GM13976 (cell line): ENCODE results near the gene GLTPD2.

ENCODE experiments used
- DNase-seq: peaks from one replicate; pipeline ENCODE4 v3.0.0; 2012; ENCODE audit warnings: low spot score
- CTCF ChIP-seq: IDR thresholded peaks from 2 replicates; pipeline ENCODE4 v1.5.1; 2012; ENCODE audit warnings: borderline replicate concordance, mild to moderate bottlenecking; ENCODE audit not compliant: insufficient read depth; ENCODE audit errors: extremely low read depth, missing control alignments, control extremely low read depth
- in situ Hi-C: fragments of 300-500 bp; cut with MboI; formaldehyde crosslinking; loops from one replicate; pipeline ENCODE4 v1.12.0; 2022; ENCODE audit warnings: low sequenced_read_pairs, mixed read lengths, inconsistent platforms; ENCODE audit not compliant: unreplicated experiment

GLTPD2 gene

DNA sequence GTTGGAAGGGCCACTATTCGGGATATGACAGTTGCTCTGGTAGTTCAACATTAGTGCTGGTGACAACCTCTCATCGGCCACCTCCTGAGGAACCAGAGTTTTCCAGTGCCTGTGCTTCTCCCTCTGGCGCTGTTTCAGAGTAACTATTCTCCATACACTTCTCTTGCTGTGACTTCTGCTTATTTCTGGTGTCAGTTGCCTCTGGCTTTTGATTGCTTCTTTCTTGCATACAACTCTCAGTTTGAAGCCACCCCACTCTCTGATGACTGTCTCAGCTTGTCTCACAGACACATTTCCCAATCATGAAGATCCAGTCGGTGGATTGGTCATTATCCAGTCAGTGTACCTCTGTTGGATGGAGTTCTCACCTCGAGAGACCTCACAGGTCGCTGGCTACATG is 20.5 kb upstream of the GLTPD2 start:
- TF ChIP-seq CTCF, result no peak
- DNase-seq, result no peak
- in situ Hi-C loops, result no loop called here

DNA sequence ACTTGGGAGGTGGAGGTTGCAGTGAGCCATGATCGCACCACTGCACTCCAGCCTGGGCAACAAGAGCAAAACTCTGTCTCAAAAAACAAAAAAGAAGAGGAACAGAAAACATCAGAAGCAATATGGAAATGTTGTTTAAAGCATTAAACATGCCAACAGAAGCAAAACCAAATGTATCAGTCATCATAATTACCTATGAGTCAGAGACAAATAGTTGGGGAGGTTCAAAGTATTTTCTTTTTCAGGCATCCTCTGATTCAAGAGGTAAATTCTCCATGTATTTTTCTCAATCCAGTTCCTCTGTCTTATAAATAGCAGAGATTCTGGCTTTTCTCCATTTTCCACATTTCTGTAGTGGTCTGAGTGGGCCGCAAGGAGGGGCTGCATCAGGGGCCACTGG is 19.1 kb upstream of the GLTPD2 start:
- in situ Hi-C loops, result no loop called here
- no peak for TF ChIP-seq CTCF
- DNase-seq, result no peak

GRCh38 chr17:4771519-4772234 is 17.1 kb upstream of the GLTPD2 start, which contains the start of gene TM4SF5:
Gene TM4SF5 (plus strand): TSS chr17:4771886. CDS start chr17:4771923, 37 bp downstream.
- in situ Hi-C loops, result no loop called here
- no peak for TF ChIP-seq CTCF
- no peak for DNase-seq

DNA sequence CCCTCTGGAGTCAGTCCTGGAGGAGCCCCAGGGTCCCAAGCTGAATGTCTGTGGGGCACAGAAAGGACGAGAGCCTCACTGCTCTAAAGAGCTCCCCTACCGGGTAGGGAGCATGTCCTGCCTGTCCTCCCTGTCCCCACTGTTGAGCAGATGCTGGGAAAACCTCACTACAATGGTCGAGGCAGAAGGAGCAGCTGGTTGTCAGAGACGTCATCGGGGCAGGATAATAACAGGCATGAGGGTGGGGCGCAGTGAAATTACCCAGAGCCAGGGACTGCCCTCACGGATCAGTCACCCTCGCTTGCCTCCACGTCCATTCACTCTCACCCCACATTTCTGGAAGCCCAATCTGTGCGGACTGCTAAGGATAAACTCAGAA is 16.5 kb upstream of the GLTPD2 start:
- in situ Hi-C loops, result no loop called here
- no peak for TF ChIP-seq CTCF
- no peak for DNase-seq

GRCh38 chr17:4777969-4778760 is 10.6 kb upstream of the GLTPD2 start:
- TF ChIP-seq CTCF, result no peak
- DNase-seq, result no peak
- in situ Hi-C loops, result no loop called here

DNA sequence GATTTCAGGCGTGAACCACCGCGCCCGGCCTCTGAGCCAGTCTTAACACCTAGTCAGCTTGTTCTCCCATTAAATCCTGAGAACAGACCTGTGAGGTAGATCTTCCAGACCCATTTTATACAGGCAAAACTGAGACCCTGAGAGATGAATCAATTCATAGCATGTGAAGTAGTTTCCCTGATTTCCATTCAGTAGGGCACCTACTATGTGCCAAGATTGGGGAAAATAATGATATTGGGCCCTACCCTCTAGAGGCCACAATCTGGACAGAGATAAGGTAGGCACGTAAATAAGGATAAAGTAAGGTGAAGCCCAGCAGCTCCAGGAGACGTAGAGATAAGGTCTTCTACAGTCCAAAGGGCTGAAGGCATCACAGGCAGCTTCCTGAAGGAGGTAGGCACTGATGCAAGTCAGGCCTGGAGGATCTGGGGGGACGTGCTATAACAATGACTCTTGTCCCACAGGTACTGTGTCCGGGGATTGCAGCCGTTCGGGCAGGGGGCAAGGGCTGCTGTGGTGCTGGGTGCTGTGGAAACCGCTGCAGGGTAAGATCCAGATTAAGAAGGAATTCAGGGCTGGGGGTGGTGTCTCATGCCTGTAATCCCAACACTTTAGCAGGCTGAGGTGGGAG is 8.3 kb upstream of the GLTPD2 start:
- TF ChIP-seq CTCF, result no peak
- DNase-seq, result no peak
- in situ Hi-C loops, result loop anchor here (10.0 kb wide), 1 partner anchor 104 kb away; no protein-coding TSS in a partner anchor
